HG03066 (cell line): ENCODE measurements around the gene CD99L2.
A peak's percentile ranks its signal among the peaks of the same experiment; 100 is the strongest.
"Not testable (repeated sequence)": the region's sequence is repeated elsewhere in the genome, so short reads cannot be mapped to it uniquely, and the experiment has no call there.

Source experiments
- ATAC-seq: cut with Tn5 transposase; IDR thresholded peaks from one replicate; pipeline ENCODE4 v1.9.1; 2021; ENCODE audit warnings: low read depth; ENCODE audit not compliant: unreplicated experiment

The CD99L2 gene

DNA sequence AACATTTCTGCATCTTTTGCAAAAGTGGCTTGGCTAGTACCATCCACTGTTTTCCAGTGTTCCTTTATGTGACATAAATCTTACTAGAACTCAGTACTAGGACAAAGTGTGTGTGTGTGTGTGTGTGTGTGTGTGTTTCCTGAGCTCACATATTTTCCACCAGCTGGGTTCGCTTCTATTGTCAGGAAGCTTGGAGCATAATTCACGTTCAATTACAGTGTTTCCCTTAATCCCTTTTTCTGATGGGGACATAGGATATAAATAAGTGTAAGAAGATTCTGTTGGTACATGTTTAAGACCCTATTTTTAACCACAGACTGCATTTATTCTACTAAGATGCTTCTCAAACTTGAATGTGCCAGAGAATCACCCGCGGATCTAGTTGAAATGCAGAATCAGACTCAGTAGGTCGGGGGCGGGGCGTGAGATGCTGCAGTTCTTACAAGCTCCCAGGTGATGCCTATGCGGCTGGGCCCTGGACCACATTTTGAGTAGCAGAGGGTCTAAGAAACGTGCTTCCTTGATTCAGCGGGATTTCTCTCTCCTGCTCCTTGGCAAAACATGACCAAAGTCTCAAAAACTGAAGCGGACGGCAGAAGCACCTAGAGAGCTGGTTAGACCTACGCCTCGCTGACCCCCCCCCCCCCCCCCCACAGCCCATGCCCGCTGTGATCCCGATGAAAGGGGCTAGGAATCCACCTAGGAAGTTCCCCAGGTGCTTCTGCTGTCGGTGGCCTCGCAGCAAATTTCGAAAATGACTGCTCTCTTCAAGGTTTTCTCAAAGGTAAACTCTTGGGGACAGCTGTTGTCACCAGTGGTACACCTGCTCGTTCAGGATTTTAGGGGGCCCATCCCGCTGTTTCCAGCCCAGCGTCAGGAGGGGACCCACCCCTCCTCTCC, 797 bp downstream of the CD99L2 start:
- peak; percentile 4 for ATAC-seq

DNA sequence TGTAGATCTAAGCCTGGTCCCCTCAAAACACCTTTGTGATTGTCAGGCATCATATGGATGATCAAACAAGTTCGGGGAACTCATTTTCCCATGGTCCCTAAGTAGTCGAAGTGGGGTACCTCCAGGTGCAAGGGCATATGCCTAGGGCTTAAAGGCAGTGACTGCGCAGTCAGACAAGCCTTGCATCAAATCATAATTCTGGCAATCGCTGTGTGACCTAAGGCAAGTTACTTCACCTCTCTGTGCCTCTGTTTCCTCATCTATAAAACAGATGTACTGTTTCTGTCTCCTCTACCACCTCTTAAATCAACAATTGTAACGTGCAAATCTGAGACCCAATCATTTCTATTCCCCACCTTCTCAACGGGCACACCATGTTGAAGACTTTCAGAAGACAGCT, 1.8 kb downstream of the CD99L2 start:
- no peak for ATAC-seq

DNA sequence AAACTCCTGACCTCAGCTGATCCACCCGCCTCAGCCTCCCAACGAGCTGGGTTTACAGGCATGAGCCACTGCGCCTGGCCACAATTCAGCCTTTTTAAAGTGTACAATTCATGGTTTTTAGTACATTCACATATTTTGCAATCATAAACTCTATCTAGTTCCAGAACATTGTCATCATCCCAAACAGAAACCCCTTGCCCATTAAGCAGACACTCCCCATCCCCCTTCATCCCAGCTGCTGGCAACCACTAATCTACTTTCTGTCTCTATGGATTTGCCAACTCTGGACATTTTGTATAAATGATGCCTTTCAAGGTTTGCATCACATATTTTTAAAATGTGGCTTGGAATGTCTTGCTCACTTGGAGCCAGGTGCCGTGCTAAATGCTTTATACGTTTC, 4.5 kb downstream of the CD99L2 start:
- no peak for ATAC-seq

DNA sequence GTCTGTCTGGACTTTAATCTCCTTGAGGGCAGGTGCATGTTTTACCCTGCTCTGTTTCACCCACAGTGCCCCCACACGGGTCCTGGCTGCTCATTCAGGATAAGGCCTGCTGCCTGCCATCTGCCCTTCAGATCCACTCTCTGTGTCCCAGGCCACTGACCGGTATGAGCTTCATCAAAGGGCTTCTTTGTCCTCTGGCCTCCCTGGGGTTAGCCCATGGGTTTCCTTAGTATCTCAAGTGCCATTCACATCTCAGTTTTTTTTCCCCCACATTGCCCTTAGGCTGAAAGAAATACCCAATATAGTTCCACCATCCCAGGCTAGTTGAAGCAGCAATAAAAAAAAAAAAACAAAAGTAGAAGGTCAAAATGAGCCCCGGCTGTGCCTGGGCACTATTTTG, 9.3 kb downstream of the CD99L2 start:
- no peak for ATAC-seq

DNA sequence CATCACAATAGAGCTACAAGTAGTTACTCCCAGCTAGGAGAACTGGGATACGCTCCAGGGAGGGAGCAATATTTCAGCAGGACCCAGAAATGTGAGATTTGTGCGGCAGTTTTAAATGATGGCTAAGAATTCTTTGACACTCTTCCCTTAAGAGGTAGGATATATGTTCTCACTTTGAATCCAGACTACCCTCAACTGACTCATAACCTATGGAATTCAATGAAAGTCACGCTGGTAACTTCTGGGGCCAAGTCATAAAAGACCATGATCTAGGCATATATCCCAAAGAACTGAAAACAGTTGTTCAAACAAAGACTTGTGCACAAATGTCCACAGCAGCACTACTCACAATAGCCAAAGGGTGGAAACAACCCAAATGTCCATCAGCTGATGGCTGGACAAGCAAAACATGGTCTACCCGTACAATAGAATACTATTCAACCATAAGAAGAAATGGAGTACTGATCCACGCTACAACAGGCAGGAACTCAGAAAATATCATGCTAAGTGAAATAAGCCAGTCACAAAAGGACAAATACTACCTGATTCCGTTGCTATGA, 10.5 kb downstream of the CD99L2 start:
- ATAC-seq, result no peak

DNA sequence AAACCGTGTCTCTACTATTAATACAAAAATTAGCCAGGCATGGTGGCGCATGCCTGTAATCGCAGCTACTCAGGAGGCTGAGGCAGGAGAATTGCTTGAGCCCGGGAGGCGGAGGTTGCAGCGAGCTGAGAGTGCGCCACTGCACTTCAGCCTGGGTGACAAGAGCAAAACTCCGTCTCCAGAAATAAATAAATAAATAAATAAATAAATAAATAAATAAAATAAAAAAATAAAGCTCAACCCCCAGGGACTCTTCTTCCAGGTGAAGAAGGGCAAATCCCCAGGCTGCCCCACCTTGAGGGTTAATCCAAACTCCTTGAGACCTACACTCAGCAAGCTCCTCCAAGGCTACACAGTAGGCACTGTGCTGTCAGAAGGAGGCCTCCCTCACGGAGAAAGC, 11.2 kb downstream of the CD99L2 start:
- ATAC-seq, result not testable (repeated sequence)

DNA sequence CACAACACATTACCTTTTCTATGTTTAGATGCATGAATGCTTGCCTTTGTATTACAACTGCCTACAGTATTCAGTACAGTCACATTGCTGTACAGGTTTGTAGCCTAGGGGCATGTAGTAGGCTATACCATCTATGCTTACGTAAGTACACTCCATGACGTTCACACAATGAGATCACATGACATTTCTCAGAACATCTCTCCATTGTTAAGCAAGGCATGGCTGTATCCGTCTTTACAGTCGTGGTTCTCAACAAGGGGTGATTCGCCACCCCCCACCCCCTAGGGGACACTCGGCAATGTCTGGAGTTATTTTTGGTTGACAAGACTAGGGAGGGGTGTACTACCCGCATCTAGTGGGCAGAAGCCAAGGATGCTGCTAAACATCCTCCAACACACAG, 12.1 kb downstream of the CD99L2 start:
- no peak for ATAC-seq

DNA sequence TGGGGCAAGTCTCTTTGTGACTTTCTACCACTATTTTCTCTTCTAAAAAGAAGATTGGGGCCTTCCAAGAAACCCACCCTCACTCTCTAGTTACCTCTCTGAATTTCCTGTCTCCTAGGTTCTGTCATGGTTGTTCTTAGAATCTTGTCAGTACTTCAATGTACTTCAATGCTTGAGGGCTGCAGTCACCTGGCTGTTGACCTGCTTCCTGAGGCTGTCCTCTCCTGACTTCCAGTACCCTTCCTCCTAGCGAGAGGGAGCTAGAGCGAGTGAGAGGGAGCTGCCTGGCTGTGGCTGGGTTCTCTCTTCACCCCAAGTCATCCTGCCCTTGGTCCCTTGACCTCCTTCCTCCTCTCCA, 17.7 kb downstream of the CD99L2 start:
- ATAC-seq, result peak; percentile 14

DNA sequence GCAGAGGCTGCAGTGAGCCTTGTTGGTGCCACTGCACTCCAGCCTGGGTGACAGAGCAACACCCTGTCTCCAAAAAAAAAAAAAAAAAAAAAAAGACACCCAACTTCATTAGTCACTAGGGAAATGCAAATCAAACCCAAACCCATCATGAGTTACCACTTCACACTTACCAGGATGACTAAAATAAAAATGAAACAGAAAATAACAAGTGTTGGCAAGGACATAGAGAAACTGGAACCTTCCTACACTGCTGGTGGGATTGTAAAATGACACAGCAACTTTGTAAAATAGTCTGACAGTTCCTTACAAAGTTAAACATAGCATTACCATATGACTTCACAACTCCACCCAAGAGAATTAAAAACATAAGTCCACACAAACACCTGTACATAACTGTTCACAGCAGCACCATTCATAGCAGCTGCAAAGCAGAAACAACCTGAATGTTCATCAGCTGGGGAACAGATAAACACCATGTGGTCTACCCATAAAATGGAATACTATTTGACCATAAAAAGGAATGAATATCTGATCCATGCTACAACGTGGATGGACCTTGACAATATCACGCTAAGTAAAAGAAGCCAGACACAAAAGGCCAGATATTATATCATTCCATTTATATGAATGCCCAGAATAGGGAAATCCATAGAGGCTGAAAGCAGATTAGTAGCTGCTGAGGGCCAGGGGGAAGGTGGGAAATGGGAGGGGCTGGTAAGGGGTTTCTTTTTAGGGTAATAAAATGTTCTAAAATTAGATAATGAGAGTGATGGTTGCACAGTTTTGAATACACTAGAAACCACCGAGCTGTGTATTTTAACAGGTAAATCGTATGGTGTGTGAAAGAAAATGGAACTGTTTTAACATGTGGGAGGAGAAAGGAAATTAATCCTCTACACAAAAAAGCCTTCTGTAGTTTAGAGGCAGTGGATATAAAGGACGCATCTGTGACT, 18.3 kb downstream of the CD99L2 start:
- ATAC-seq, result peak; percentile 82

DNA sequence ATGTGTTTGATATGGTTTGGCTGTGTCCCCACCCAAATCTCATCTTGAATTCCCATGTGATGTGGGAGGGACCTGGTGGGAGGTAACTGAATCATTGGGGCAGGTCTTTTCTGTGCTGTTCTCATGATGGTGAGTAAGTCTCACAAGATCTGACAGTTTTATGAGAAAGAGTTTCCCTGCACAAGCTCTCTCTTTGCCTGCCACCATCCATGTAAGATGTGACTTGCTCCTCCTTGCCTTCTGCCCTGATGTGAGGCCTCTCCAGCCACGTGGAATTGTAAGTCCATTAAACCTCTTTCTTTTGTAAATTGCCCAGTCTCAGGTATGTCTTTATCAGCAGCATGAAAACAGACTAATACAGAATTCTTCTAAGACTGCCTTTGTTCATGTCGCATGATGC, 22.8 kb downstream of the CD99L2 start:
- ATAC-seq, result not testable (repeated sequence)

DNA sequence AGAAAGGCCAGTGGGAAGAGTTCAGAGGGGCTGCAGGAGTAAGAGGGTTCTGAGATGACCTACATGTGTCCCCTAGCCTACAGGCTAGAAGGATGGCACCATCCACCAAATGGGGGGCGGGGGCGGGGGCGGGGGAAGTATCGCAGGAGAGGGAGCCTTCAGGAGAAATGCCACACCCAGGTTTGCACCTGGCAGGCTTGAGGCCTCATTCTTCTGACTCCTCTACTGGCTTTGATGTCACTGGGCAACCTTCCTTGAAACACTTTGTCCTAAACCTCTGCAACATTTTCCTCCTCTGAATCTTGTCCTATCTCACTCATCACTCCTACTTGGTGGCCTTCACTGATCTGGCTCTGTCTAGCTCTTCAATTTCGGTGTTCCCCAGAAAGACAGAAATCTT, 24.0 kb downstream of the CD99L2 start:
- no peak for ATAC-seq

DNA sequence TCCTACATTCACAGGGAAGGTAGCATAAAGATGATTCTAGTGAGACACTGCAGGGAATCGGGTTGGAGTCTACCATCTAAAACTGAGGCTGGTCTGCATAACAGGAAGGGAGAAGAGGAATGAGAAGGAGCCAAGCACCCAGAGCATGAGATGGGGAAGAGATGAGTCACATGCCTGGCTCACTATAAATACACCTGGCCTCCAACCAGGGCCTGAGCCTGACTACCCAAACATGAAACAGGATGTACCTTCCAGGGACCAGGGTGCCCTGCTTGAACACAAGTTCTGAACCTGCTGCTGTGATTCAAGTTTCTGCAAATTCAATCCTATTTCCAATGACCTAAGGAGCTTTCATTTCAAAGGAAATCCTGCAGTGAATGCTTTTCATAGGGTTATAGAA, 24.9 kb downstream of the CD99L2 start:
- peak; percentile 65 for ATAC-seq

DNA sequence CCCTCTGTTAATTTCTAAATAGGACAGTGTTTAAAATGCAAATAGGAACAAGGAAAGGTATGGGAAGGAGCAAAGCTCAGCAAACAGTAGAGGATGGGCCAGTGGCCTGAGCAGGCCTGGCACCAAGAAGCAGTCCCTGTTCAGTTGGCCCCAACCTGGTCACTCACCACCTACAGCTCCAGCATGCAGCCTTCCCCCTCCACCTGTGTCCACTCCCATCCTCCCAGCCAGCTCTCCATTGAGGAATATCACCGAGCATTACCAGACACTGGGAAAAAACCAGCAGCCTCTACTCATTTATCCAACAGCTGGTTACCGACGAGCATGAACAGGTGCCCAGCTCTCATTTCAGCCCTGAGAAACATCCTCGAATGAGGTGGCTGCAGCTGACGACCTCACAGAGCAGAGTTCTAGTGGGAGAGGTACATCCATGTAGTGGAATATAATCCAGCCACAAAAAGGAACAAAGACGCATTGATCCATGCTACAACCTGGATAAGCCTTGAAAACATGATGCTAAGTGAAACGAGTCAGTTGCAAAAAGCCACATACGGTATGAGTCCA, 25.6 kb downstream of the CD99L2 start:
- ATAC-seq, result no peak

DNA sequence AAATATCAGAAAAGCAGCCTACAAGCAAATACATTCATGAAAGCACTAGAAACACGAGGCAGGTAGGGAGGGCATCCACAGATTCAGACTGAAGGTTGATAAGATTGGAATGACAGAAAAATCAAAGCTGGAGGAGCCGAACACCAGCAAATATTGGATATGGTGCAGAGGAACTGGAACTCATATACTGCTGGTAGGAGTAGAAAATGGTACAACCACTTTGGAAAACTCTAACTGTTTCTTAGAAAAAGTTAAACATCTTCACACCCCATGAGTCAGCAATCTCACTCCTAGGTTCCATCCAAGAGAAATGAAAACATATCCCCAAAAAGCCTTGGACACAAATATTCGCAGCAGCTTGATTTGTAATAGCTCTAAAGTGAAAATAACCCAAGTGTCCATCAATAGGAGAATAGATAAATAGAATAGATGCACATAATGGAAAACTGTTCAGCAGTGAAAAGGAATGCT, 27.1 kb downstream of the CD99L2 start:
- no peak for ATAC-seq

DNA sequence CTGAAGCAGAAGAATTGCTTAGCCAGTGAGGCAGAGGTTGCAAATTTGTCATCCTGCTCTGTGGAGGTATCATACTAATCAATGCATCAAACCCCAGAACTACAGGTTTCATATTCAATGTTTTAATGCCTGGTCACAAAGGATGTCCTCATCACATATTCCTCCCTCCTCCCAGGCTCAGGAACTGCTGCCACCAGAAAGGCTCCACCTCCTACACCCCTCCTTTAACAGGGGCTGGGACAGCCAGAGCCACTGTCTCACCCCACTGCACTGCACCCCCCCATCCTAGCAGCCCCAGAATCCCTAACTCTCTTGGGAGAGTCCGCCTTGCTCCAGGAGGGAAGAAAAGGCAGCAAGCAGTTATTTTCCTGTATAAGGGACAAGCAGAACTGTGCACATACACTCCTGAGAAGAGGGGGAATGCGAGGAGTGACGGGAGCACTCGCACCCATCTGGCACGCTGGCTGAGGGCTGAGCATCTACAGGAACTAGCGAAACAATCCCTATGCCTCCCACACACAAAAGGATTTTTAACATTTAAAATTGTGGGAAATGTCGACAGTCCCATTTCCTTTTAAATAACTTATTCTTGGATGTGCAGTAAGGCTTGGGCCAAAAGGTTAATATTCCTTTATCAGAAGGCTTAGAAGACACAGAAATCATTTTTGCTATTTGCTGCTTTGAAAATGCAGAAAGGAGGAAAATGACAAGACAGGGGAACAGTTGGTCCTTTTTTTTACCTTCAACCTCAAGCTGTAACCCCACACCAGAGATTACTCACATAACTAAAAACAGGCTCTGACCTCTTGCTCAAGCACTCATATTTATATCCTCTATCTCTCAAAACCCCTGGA, 27.8 kb downstream of the CD99L2 start:
- ATAC-seq, result no peak

DNA sequence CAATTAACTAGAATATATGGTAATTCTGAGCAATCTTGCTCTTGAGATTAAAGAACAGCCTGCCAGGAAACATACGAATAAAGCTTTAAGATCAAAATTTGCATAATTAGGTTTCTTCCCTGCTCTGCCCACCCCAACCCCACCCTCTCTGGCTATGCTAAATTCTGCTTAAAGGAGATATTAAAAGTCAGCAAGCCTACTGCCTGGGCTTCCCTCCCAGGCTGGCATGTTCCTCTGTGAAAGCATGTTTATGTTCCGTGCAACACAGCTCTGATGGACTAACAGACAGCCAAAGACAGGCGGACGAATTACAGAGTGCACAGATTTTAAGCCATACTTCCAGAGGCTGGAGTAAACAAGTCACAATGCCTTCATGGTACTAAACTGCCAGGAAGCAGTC, 28.4 kb downstream of the CD99L2 start:
- ATAC-seq, result no peak

DNA sequence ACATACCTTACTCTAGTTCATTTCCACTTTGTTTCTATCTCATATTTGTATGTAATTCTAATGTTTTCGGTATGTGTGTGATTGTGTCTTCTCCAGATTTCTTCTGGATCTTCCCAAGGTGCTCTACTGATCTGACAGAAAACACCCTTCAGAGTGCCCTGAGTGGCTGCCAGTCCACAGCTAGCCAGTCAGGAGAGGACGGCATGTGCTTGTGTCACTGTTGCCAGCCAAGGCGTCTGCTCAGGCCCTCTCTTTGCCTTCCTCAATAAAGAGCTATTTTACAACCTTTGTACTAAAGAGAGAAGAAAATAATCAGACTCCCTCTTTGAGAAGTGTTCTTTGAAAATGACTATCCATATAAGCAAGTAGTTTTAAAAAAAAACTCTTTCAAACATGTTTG, 29.0 kb downstream of the CD99L2 start:
- no peak for ATAC-seq

DNA sequence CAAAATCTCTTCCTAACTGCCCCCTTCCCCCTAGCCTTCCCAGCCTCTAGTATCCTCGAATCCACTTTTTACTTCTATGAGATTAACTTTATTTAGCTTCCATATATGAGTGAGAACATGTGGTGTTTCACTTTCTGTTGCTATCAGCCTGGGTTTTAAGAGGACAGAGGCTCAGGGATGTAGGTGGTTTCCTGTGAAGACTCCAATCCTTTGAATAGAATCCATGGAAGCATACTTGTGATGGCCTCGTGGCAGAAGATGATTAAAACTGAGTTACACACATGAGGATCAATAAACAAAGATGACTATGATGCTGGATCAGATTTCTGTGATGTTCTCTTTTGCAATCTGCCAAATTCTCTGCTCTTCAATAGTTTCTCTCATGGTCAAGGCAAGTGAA, 29.8 kb downstream of the CD99L2 start:
- ATAC-seq, result no peak

DNA sequence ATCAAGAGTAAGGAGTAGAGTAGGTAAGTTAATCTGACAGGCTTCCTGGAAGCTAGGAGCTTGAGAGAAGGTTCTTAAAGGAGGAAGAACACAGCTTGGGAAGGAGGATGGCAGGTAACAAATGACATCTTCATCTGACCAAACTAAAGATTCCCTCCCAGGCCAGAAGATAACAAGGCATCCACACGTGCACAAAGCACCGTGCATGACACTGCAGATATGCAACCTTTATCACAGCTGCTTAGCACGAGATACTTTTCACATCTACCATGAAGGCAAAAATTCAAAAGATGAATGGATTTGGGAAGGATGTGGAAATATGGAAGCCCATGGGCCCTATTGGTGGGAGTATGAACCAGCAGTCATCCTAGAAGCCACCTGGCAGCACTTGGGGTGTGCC, 34.3 kb downstream of the CD99L2 start:
- ATAC-seq, result no peak

DNA sequence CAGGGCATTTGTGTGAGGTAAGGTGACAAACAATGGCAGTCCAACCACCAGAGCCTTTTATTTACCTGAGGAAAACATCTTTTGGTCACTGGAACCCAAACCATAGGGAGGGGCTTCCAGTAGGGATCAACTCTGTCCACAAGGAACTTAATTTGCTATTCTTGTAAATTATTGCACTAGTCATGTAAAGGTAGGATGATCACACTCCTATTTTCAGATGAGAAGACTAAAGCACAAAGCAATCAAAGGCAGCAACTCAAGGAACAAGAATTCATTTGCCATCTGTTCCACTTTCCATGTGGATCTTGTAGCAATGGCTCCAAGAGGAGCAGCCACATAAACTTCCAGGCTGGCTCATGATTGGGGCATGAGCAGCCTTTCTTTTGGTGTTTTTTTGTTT, 35.3 kb downstream of the CD99L2 start:
- no peak for ATAC-seq
